SK-N-MC (cell line): ENCODE measurements around the gene SGPL1.

Experiments used
- DNase-seq: peaks from one replicate; pipeline ENCODE4 v3.0.0-alpha.2; 2011; ENCODE audit warnings: low read depth, low spot score
- H3K27ac ChIP-seq: fragments of 200-600 bp; sonication (generic); 2 replicates; pipeline ENCODE4 v1.5.1; 2016; ENCODE audit warnings: mixed run types
- H3K36me3 ChIP-seq: fragments of 200-600 bp; sonication (generic); 2 replicates; pipeline ENCODE4 v1.6.1; 2017; ENCODE audit warnings: antibody characterized with exemption, low read length, mixed read lengths; ENCODE audit not compliant: insufficient read depth
- H3K4me3 ChIP-seq: fragments of 200-600 bp; sonication (generic); 2 replicates; pipeline ENCODE4 v1.5.1; 2016
- H3K9ac ChIP-seq: fragments of 200-600 bp; sonication (generic); 2 replicates; pipeline ENCODE4 v1.8.0; 2017; ENCODE audit warnings: mixed run types, mixed read lengths; ENCODE audit not compliant: insufficient read length
- H3K9me3 ChIP-seq: fragments of 200-600 bp; sonication (generic); 2 replicates; pipeline ENCODE4 v1.6.1; 2017; ENCODE audit warnings: low read depth, mild to moderate bottlenecking, antibody characterized with exemption, low read length, moderate library complexity, mixed read lengths
- EZH2 ChIP-seq: fragments of 200-600 bp; sonication (generic); IDR thresholded peaks from one replicate; pipeline ENCODE4 v1.6.1; 2017; ENCODE audit warnings: antibody characterized with exemption
- FOXP2 ChIP-seq: optimal IDR thresholded peaks from 2 replicates; pipeline ENCODE3; 2011; ENCODE audit warnings: mild to moderate bottlenecking, moderate library complexity; ENCODE audit not compliant: insufficient read depth; ENCODE audit errors: extremely low read length, control extremely low read depth
- POLR2AphosphoS5 ChIP-seq: IDR thresholded peaks from 2 replicates; pipeline ENCODE4 v1.6.1; 2012; ENCODE audit warnings: mild to moderate bottlenecking, low read depth, low read length, borderline replicate concordance

Gene SGPL1

DNA sequence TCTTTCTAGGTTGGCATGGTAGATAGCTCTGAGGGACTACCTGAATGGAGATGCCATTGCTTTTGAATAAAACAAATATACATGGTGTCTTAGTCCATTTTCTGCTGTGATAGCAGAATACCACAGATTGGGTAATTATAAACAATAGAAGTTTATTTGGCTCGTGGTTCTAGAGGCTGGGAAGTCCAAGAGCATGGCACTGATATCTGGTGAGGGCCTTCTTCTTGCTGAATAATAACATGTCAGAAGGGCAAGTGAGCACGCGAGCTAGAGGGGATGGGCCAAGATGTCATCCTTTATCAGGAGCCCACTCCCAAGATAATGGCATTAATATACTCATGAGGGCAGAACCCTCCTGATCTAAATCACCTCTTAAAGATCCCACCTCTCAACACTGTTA is 21.9 kb downstream of the SGPL1 start:
- Histone ChIP-seq H3K27ac (no peak overlapping the region), H3K4me3 (no peak overlapping the region), H3K9ac (no peak overlapping the region), H3K9me3 (no peaks in the 10 kb centered on the region), H3K36me3 (peaks cover 9% of the 10 kb centered on the region)
- no peak for TF ChIP-seq FOXP2
- no peak for TF ChIP-seq EZH2
- TF ChIP-seq POLR2AphosphoS5, result no peak
- DNase-seq, result no peak

DNA sequence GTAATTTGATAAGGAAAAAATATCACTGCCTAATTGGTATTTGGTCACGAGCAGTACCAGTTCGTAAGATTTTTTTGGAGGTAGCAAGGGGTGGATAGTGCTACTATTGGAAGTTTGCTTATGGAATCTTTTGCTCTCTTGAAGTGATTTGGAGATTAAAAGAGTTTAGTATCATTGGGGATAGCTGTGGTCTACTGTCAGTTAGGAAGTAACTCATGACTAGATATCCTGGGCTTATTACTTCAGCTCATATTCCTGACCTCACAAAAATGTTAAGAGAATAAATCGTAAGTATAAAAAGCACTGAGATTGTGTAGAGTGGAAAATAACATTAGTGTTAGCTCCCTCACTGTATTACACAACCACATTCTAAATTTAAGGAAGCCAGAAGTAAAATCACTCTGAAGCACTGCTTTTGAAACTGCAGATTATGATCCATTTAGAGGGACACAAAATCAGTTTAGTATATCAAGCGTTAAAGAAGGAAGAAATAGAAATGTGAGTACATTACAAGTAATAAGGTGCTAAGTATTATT is 22.6 kb downstream of the SGPL1 start:
- no peak overlapping the region for H3K9ac ChIP-seq
- no peaks in the 10 kb centered on the region for H3K9me3 ChIP-seq
- H3K36me3 ChIP-seq, result peaks cover 9% of the 10 kb centered on the region
- H3K4me3 ChIP-seq, result no peak overlapping the region
- TF ChIP-seq FOXP2 (no peak), POLR2AphosphoS5 (no peak), EZH2 (no peak)
- H3K27ac ChIP-seq, result no peak overlapping the region
- DNase-seq, result no peak

DNA sequence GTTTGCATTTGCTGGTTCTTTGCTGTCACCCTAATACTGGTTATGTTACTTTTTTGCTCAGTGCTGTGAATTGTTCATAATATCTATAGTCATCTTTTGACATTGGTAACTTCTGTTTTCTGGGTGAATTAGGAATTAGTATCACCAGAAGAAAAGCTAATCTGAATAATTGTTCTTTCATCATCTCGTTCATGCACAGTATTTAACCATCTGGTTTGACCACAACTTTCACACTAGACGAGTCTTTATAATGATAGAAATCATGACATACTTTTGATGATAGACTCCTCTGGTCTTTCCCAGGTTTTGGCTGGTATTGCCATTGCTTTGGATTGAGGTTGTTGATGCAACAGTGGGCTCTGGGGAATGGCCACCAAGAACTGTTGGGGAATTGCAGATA is 25.1 kb downstream of the SGPL1 start:
- Histone ChIP-seq H3K36me3 (peaks cover 9% of the 10 kb centered on the region), H3K4me3 (no peak overlapping the region), H3K27ac (no peak overlapping the region), H3K9me3 (no peaks in the 10 kb centered on the region), H3K9ac (no peak overlapping the region)
- no peak for DNase-seq
- TF ChIP-seq POLR2AphosphoS5 (no peak), EZH2 (no peak)

- DNase-seq, result no peak
- TF ChIP-seq EZH2 (no peak), FOXP2 (no peak), POLR2AphosphoS5 (no peak)
- Histone ChIP-seq H3K9ac (no peak overlapping the region), H3K36me3 (no peaks in the 10 kb centered on the region; the same call in 1 of the 2 replicates), H3K27ac (no peak overlapping the region), H3K9me3 (no peaks in the 10 kb centered on the region), H3K4me3 (no peak overlapping the region)
Observed at GRCh38 chr10:70843333-70843732, 27.6 kb downstream of the SGPL1 start.

- Histone ChIP-seq H3K27ac (no peak overlapping the region), H3K4me3 (no peak overlapping the region), H3K9ac (no peak overlapping the region), H3K36me3 (no peaks in the 10 kb centered on the region; the same call in 1 of the 2 replicates), H3K9me3 (no peaks in the 10 kb centered on the region)
- DNase-seq, result no peak
- TF ChIP-seq EZH2, result no peak
- TF ChIP-seq POLR2AphosphoS5, result no peak
- TF ChIP-seq FOXP2, result no peak
Observed at GRCh38 chr10:70843776-70844489, 28.2 kb downstream of the SGPL1 start.

DNA sequence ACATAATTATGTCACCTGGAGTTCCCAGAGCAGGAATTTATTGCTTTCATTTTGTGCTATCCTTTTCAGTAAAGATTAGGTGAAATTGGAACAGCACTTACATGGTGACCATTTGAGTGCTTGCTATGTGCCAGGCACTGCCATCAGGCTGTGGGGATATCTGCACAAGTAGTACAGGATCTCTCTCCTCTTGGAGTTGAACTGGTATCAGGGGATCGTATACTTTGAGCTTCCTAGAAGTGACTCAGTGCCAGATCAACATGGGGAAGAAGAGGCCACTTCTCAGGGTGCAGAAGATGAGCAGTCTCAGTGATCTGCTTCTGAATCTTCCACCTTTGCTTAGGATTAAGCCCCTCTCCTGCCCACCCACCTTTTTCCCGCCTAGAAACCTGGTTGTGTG is 29.5 kb downstream of the SGPL1 start:
- H3K4me3 ChIP-seq, result no peak overlapping the region
- no peaks in the 10 kb centered on the region for H3K9me3 ChIP-seq
- no peak for DNase-seq
- TF ChIP-seq EZH2, result no peak
- no peak for TF ChIP-seq FOXP2
- no peak for TF ChIP-seq POLR2AphosphoS5
- H3K27ac ChIP-seq, result no peak overlapping the region
- H3K9ac ChIP-seq, result no peak overlapping the region
- H3K36me3 ChIP-seq, result no peaks in the 10 kb centered on the region; the same call in 1 of the 2 replicates

DNA sequence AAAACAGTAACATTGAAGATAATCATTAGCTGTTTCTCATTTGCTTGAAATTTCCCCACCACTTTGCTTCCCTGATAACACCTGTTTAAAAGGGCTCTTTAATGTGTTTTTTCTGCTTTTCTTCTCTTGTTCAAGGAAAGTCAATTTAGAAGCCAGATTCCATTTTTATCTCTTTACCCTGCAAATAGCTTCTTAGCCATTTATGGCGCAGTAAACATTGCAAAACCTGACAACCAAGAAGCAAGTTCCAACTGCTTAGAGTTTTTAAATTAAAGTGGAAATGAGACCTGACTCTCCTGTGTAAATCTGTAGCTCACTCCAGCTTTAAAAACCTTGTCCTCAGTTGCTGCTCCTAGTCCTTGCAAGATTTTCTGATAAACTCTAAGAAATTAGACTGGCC is 30.1 kb downstream of the SGPL1 start:
- H3K9me3 ChIP-seq, result no peaks in the 10 kb centered on the region
- TF ChIP-seq EZH2 (no peak), FOXP2 (no peak), POLR2AphosphoS5 (no peak)
- no peak for DNase-seq
- H3K36me3 ChIP-seq, result no peaks in the 10 kb centered on the region; the same call in 1 of the 2 replicates
- H3K4me3 ChIP-seq, result no peak overlapping the region
- no peak overlapping the region for H3K9ac ChIP-seq
- no peak overlapping the region for H3K27ac ChIP-seq

DNA sequence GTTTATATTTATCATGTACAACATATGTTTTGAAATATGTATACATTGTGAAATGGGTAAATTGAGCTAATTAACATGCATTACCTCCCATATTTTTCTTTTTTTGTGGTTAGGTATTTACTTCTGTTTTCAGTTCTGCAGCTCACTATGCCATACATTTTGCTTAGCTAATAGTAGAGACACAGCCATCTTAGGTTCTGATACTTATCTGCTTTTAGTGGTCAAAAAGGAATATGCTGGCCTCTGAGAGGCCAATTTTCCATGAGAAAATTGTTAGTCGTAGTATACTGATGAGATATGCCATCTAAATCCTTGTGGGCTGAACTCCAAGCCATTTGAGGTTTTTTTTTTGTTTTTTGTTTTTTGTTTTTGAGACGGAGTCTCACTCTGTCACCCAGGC is 31.0 kb downstream of the SGPL1 start:
- Histone ChIP-seq H3K9ac (no peak overlapping the region), H3K9me3 (no peaks in the 10 kb centered on the region), H3K36me3 (no peaks in the 10 kb centered on the region; the same call in 1 of the 2 replicates), H3K4me3 (no peak overlapping the region), H3K27ac (no peak overlapping the region)
- DNase-seq, result no peak
- TF ChIP-seq EZH2 (no peak), FOXP2 (no peak), POLR2AphosphoS5 (no peak)

DNA sequence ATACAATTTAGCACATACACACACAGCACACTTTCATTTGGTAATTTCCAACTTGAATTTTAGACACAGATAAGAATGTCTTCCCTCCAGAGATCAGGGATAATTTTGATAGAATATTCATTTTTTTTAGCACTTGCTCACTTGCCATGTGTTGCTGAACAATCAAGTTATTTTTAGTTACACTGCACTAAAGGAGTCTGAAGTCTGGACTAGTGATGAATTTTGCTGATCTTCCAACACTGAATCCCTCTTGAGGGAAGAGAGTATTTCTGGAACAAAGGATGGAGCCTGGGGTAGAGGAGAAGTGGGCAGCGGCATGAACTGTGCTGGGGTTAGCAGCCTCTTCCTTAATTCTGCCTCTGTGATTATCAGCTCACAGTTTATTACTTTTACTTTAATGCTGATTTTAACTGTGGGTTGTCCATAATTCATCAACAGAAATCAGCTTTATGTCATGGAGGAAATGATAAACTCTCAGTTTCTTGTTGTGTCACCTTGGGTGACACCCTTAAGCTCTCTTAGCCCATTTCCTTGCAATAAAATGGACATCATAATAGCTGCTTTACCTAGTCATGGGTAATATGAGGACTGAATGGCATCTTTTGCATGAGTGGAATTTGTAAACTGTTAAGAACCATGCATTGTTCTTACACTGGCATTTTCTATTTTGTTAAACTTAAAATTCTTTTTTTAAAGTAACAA is 32.1 kb downstream of the SGPL1 start:
- TF ChIP-seq POLR2AphosphoS5 (no peak), EZH2 (no peak), FOXP2 (no peak)
- H3K9ac ChIP-seq, result no peak overlapping the region
- no peak overlapping the region for H3K4me3 ChIP-seq
- no peak for DNase-seq
- H3K27ac ChIP-seq, result 0 out of 2 replicates have a peak overlapping the region, but pooled peaks have one; percentile 6
- H3K9me3 ChIP-seq, result no peaks in the 10 kb centered on the region
- no peaks in the 10 kb centered on the region; the same call in 1 of the 2 replicates for H3K36me3 ChIP-seq
